ENCODE measurements around the gene TSC22D3.

Gene TSC22D3

DNA sequence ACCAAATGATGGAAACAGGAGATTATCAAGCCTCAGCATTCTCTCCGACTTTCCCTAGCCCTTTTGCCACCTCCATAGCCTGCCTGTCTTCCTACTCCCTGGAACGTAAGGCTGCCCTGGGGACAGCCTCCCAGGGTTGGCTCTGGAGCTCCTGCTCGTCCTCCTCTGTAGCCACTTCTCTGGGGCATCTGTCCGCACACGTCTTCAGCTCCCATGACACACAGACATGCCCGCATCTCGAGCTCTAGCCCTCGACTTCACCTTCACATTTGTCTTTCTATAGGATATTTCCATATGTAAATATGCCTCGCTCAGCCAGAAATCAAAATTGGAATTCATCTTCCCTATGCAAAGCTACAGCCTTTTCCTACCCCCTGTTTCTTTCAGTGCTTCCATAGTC lies 67.7 kb downstream of the TSC22D3 start:
- no peak overlapping the region for H3K9ac ChIP-seq (ENCODE audit: insufficient read length)
- H3K27ac ChIP-seq, result no peak overlapping the region
- no peak for TF ChIP-seq FOXP2 (optimal IDR thresholded peaks at IDR 0.05; ENCODE audit: control extremely low read depth, extremely low read length, insufficient read depth)
- no peak for TF ChIP-seq EZH2 (IDR thresholded peaks at IDR 0.05)
- TF ChIP-seq POLR2AphosphoS5 (IDR thresholded peaks at IDR 0.05; ENCODE audit: borderline replicate concordance, low read depth, low read length), result no peak

DNA sequence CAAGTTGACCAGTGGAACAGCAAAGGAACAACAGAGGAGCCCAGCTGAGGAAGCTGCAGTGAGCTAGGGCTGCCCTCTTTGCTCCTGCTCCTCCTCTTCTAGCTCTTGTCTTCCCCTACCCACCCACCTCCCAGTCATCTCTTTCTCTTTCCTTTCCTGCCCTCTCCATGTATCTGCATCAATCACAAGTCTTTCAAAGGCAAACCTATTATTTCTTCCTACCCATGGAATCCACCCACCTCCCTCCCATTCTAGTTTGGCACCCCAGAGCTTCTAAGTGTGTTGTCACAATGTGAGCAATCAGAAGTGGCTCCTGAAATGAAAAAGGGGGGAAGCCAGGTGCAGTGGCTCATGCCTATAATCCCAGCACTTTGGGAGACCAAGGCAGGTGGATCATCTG lies 69.3 kb downstream of the TSC22D3 start:
- no peak for DNase-seq (ENCODE audit: low read depth, low spot score)

More for the DNA sequence above, 67.7 kb downstream of the TSC22D3 start:
- Histone ChIP-seq H3K9me3 (ENCODE audit: low read depth, low read length) (no peaks in the 10 kb centered on the region), H3K4me3 (no peak overlapping the region), H3K36me3 (ENCODE audit: insufficient read depth, low read length) (no peaks in the 10 kb centered on the region)
- DNase-seq (ENCODE audit: low read depth, low spot score), result no peak

DNA sequence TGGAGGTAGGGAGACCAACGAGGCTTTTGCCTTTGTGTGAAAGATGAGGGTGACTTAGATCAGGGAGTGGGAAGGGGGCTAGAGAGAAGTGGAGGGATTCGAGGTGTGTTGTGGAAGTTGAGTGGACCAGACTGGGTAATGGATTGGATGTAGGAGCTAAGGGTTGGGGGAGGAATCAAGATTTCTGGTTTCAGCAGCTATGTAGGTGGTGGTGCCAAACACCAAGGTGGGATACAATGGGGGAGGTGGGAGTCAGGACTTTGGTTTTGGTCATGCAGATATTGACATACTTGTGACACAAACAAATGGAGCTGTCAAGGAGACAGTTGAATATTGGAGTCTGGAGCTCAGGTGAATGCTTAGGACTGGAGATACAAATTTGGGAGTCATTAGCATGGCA lies 71.0 kb downstream of the TSC22D3 start:
- no peak overlapping the region for H3K27ac ChIP-seq
- H3K4me3 ChIP-seq, result no peak overlapping the region
- DNase-seq (ENCODE audit: low read depth, low spot score), result no peak
- no peak overlapping the region for H3K9ac ChIP-seq (ENCODE audit: insufficient read length)
- TF ChIP-seq FOXP2 (optimal IDR thresholded peaks at IDR 0.05; ENCODE audit: control extremely low read depth, extremely low read length, insufficient read depth) (no peak), POLR2AphosphoS5 (IDR thresholded peaks at IDR 0.05; ENCODE audit: borderline replicate concordance, low read depth, low read length) (no peak), EZH2 (IDR thresholded peaks at IDR 0.05) (no peak)
- no peaks in the 10 kb centered on the region for H3K36me3 ChIP-seq (ENCODE audit: insufficient read depth, low read length)
- no peaks in the 10 kb centered on the region for H3K9me3 ChIP-seq (ENCODE audit: low read depth, low read length)

More for the DNA sequence above, 69.3 kb downstream of the TSC22D3 start:
- Histone ChIP-seq H3K9me3 (ENCODE audit: low read depth, low read length) (no peaks in the 10 kb centered on the region), H3K4me3 (no peak overlapping the region), H3K36me3 (ENCODE audit: insufficient read depth, low read length) (no peaks in the 10 kb centered on the region), H3K9ac (ENCODE audit: insufficient read length) (no peak overlapping the region), H3K27ac (no peak overlapping the region)
- no peak for TF ChIP-seq EZH2 (IDR thresholded peaks at IDR 0.05)
- TF ChIP-seq POLR2AphosphoS5 (IDR thresholded peaks at IDR 0.05; ENCODE audit: borderline replicate concordance, low read depth, low read length), result no peak
- TF ChIP-seq FOXP2 (optimal IDR thresholded peaks at IDR 0.05; ENCODE audit: control extremely low read depth, extremely low read length, insufficient read depth), result no peak

GRCh38 chrX:107704181-107704580 lies 71.4 kb downstream of the TSC22D3 start:
- H3K27ac ChIP-seq, result no peak overlapping the region
- no peak for DNase-seq (ENCODE audit: low read depth, low spot score)
- H3K9ac ChIP-seq (ENCODE audit: insufficient read length), result no peak overlapping the region
- H3K4me3 ChIP-seq, result no peak overlapping the region
- TF ChIP-seq POLR2AphosphoS5 (IDR thresholded peaks at IDR 0.05; ENCODE audit: borderline replicate concordance, low read depth, low read length) (no peak), EZH2 (IDR thresholded peaks at IDR 0.05) (no peak), FOXP2 (optimal IDR thresholded peaks at IDR 0.05; ENCODE audit: control extremely low read depth, extremely low read length, insufficient read depth) (no peak)
- H3K9me3 ChIP-seq (ENCODE audit: low read depth, low read length), result no peaks in the 10 kb centered on the region
- no peaks in the 10 kb centered on the region for H3K36me3 ChIP-seq (ENCODE audit: insufficient read depth, low read length)

- no peak overlapping the region for H3K9ac ChIP-seq (ENCODE audit: insufficient read length)
- H3K9me3 ChIP-seq (ENCODE audit: low read depth, low read length), result no peaks in the 10 kb centered on the region
- TF ChIP-seq POLR2AphosphoS5 (IDR thresholded peaks at IDR 0.05; ENCODE audit: borderline replicate concordance, low read depth, low read length) (no peak), FOXP2 (optimal IDR thresholded peaks at IDR 0.05; ENCODE audit: control extremely low read depth, extremely low read length, insufficient read depth) (no peak), EZH2 (IDR thresholded peaks at IDR 0.05) (no peak)
- H3K36me3 ChIP-seq (ENCODE audit: insufficient read depth, low read length), result no peaks in the 10 kb centered on the region
- no peak for DNase-seq (ENCODE audit: low read depth, low spot score)
- H3K4me3 ChIP-seq, result no peak overlapping the region
- no peak overlapping the region for H3K27ac ChIP-seq
Observed at GRCh38 chrX:107701493-107702121, 74.0 kb downstream of the TSC22D3 start.

DNA sequence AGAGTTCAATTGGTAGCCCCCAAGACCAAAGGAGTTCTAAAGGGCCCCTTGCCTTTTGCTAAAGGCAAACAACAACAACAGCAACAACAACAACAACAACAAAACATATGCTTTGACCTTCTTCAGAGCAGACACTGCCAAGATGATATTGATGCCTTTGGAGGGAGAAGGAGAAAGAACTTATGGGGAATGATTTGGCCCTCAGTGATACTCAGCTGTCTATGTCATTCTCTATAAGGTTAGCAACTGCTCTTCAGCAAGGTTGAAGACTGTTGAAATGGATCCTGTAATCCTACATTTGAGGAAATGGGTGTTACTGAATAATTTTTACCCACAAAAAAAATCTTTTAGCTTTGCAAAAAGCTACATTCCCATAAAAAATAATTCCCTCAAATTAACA lies 74.8 kb downstream of the TSC22D3 start:
- Histone ChIP-seq H3K9ac (ENCODE audit: insufficient read length) (no peak overlapping the region), H3K4me3 (no peak overlapping the region), H3K27ac (no peak overlapping the region), H3K9me3 (ENCODE audit: low read depth, low read length) (no peaks in the 10 kb centered on the region), H3K36me3 (ENCODE audit: insufficient read depth, low read length) (no peaks in the 10 kb centered on the region)
- DNase-seq (ENCODE audit: low read depth, low spot score), result no peak
- no peak for TF ChIP-seq POLR2AphosphoS5 (IDR thresholded peaks at IDR 0.05; ENCODE audit: borderline replicate concordance, low read depth, low read length)
- no peak for TF ChIP-seq EZH2 (IDR thresholded peaks at IDR 0.05)
- no peak for TF ChIP-seq FOXP2 (optimal IDR thresholded peaks at IDR 0.05; ENCODE audit: control extremely low read depth, extremely low read length, insufficient read depth)

GRCh38 chrX:107700317-107700774 lies 75.2 kb downstream of the TSC22D3 start:
- no peak overlapping the region for H3K4me3 ChIP-seq
- no peak overlapping the region for H3K9ac ChIP-seq (ENCODE audit: insufficient read length)
- no peaks in the 10 kb centered on the region for H3K36me3 ChIP-seq (ENCODE audit: insufficient read depth, low read length)
- DNase-seq (ENCODE audit: low read depth, low spot score), result no peak
- H3K9me3 ChIP-seq (ENCODE audit: low read depth, low read length), result no peaks in the 10 kb centered on the region
- no peak for TF ChIP-seq FOXP2 (optimal IDR thresholded peaks at IDR 0.05; ENCODE audit: control extremely low read depth, extremely low read length, insufficient read depth)
- no peak for TF ChIP-seq POLR2AphosphoS5 (IDR thresholded peaks at IDR 0.05; ENCODE audit: borderline replicate concordance, low read depth, low read length)
- TF ChIP-seq EZH2 (IDR thresholded peaks at IDR 0.05), result no peak
- H3K27ac ChIP-seq, result no peak overlapping the region

DNA sequence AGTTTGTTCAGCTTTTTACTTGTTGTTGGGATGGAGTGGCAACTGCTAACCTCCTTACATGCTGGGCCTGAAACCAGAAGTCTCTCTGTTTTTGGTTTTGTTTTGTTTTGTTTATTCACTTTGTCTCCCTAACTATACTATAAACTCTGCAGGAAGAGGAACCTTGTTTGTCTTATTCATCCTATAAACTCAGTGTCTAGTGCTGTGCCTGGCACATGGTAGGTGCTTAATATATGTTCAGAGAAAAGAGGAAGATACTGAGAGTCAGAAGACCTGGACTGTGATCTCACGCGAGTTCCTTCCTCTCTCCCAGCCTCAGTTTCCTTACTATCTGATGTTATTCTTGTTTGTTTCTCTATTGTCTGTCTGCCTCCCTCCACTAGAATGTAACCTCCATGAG lies 76.0 kb downstream of the TSC22D3 start:
- Histone ChIP-seq H3K36me3 (ENCODE audit: insufficient read depth, low read length) (no peaks in the 10 kb centered on the region), H3K9ac (ENCODE audit: insufficient read length) (no peak overlapping the region), H3K27ac (no peak overlapping the region), H3K4me3 (no peak overlapping the region), H3K9me3 (ENCODE audit: low read depth, low read length) (no peaks in the 10 kb centered on the region)
- TF ChIP-seq EZH2 (IDR thresholded peaks at IDR 0.05) (no peak), FOXP2 (optimal IDR thresholded peaks at IDR 0.05; ENCODE audit: control extremely low read depth, extremely low read length, insufficient read depth) (no peak), POLR2AphosphoS5 (IDR thresholded peaks at IDR 0.05; ENCODE audit: borderline replicate concordance, low read depth, low read length) (no peak)
- DNase-seq (ENCODE audit: low read depth, low spot score), result no peak

DNA sequence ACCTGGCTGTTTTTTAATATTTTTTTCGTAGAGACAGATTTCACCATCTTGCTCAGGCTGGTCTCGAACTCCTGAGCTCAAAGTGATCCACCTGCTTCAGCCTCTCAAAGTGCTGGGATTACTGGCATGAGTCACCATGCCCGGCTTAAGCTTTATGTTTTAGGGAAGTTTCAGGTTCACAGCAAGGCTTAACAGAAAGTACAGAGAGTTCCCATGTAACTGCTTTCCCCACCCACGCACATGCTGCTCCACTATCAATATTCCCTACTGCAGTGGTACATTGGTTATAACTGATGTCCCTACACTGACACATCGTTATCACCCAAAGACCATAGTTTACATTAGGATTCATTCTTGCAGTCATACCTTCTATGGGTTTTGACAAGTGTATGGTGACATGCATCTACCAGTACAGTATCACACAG lies 84.6 kb downstream of the TSC22D3 start:
- H3K27ac ChIP-seq, result no peak overlapping the region
- no peak for DNase-seq (ENCODE audit: low read depth, low spot score)
- H3K36me3 ChIP-seq (ENCODE audit: insufficient read depth, low read length), result no peaks in the 10 kb centered on the region
- no peak overlapping the region for H3K9ac ChIP-seq (ENCODE audit: insufficient read length)
- no peak overlapping the region for H3K4me3 ChIP-seq
- TF ChIP-seq POLR2AphosphoS5 (IDR thresholded peaks at IDR 0.05; ENCODE audit: borderline replicate concordance, low read depth, low read length), result no peak
- no peak for TF ChIP-seq EZH2 (IDR thresholded peaks at IDR 0.05)
- no peak for TF ChIP-seq FOXP2 (optimal IDR thresholded peaks at IDR 0.05; ENCODE audit: control extremely low read depth, extremely low read length, insufficient read depth)
- no peaks in the 10 kb centered on the region for H3K9me3 ChIP-seq (ENCODE audit: low read depth, low read length)

All from SK-N-MC (cell line).